Spinal cord (tissue), 10 donors: ENCODE results near the gene CEP295NL. TPM values are rescaled to one million over a fixed set of nuclear protein-coding genes. Genes with fewer than 3 reads are reported as not detected.
"Not testable (repeated sequence)": the region's sequence is repeated elsewhere in the genome, so short reads cannot be mapped to it uniquely, and the experiment has no call there.

ENCODE experiments used
- DNase-seq, 6 donors: peaks; one replicate each; pipeline versions ENCODE4 v3.0.0 to v3.0.0-alpha.2; 2013 to 2015; ENCODE audit warnings: low spot score in 6 of 6, low read depth in 4 of 6
- H3K27ac ChIP-seq: one replicate; pipeline ENCODE4 v1.5.1; 2013; ENCODE audit warnings: low read depth, low read length, control low read depth
- H3K27me3 ChIP-seq: one replicate; pipeline ENCODE4 v1.6.1; 2013; ENCODE audit warnings: low read length; ENCODE audit not compliant: control insufficient read depth, insufficient read depth
- H3K36me3 ChIP-seq: one replicate; pipeline ENCODE4 v1.6.1; 2013; ENCODE audit warnings: low read length; ENCODE audit not compliant: control insufficient read depth, insufficient read depth
- H3K4me1 ChIP-seq: one replicate; pipeline ENCODE4 v1.6.1; 2013; ENCODE audit warnings: low read length; ENCODE audit not compliant: control insufficient read depth, insufficient read depth
- H3K4me3 ChIP-seq: one replicate; pipeline ENCODE4 v1.5.1; 2013; ENCODE audit warnings: low read depth, low read length, control low read depth
- H3K9me3 ChIP-seq: one replicate; pipeline ENCODE4 v1.6.1; 2013; ENCODE audit warnings: low read length; ENCODE audit not compliant: control insufficient read depth, insufficient read depth
- WGBS: methylation state at CpG from one replicate; pipeline ENCODE4 v1.1.5; 2013; ENCODE audit warnings: missing lambda C conversion rate; ENCODE audit not compliant: insufficient coverage; 5-methylcytosine and 5-hydroxymethylcytosine counted together
- polyA plus RNA-seq, 2 donors: library from polyadenylated mRNA; unstranded; fragments of 120-200 nt; gene quantifications; one replicate each; pipeline ENCODE4 v1.2.1, GENCODE V29; 2013; ENCODE audit not compliant: insufficient read length in 2 of 2
- total RNA-seq, 2 donors: library from RNA; depleted of rRNA in 1 of 2; stranded (reverse); fragments of 120-200 nt in 1 of 2; fragments of >200 nt in 1 of 2; gene quantifications; one replicate each; pipeline versions ENCODE4 v1.2.3 to v1.2.4, GENCODE V29; 2013 to 2014
- donor health status: healthy.

Gene CEP295NL
- total and polyA plus RNA-seq, 4 donors: 0.27 to 3.3 (median 3.1) TPM

GRCh38 chr17:78884148-78884825 lies 18.7 kb downstream of the CEP295NL start:
- WGBS: 19% methylated on average over 19 of the region's 20 CpGs
- H3K4me1 ChIP-seq: peaks cover 80% of the 10 kb centered on the region
- peak overlapping the region; percentile 99 for H3K27ac ChIP-seq
- peak in 2 of 6 donors; percentile 56 to 57 for DNase-seq
- H3K4me3 ChIP-seq: peak overlapping the region; percentile 24
- H3K36me3 ChIP-seq: peaks cover 44% of the 10 kb centered on the region
- no peaks in the 10 kb centered on the region for H3K9me3 ChIP-seq
- no peaks in the 10 kb centered on the region for H3K27me3 ChIP-seq

GRCh38 chr17:78883533-78884131 lies 19.4 kb downstream of the CEP295NL start:
- Histone ChIP-seq H3K4me3 (peak overlapping the region; percentile 24), H3K36me3 (peaks cover 44% of the 10 kb centered on the region), H3K27me3 (no peaks in the 10 kb centered on the region), H3K27ac (peak overlapping the region; percentile 99), H3K9me3 (no peaks in the 10 kb centered on the region), H3K4me1 (peaks cover 81% of the 10 kb centered on the region)
- DNase-seq: peak in 5 of 6 donors; percentile 70 to 94 (median 77)
- 4% methylated on average over 21 of the region's 24 CpGs for WGBS

GRCh38 chr17:78883089-78883532 lies 19.9 kb downstream of the CEP295NL start:
- peaks cover 84% of the 10 kb centered on the region for H3K4me1 ChIP-seq
- DNase-seq: peak in 1 of 6 donors; percentile 54
- no peaks in the 10 kb centered on the region for H3K27me3 ChIP-seq
- H3K9me3 ChIP-seq: no peaks in the 10 kb centered on the region
- H3K36me3 ChIP-seq: peaks cover 45% of the 10 kb centered on the region
- H3K4me3 ChIP-seq: no peak overlapping the region
- WGBS: 55% methylated on average over 10 of the region's 10 CpGs
- peak overlapping the region; percentile 99 for H3K27ac ChIP-seq

GRCh38 chr17:78882540-78883088 lies 20.4 kb downstream of the CEP295NL start:
- no peaks in the 10 kb centered on the region for H3K27me3 ChIP-seq
- H3K9me3 ChIP-seq: no peaks in the 10 kb centered on the region
- H3K4me3 ChIP-seq: no peak overlapping the region
- H3K27ac ChIP-seq: peak overlapping the region; percentile 99
- WGBS: 55% methylated on average over 8 of the region's 14 CpGs
- H3K36me3 ChIP-seq: peaks cover 48% of the 10 kb centered on the region
- peaks cover 84% of the 10 kb centered on the region for H3K4me1 ChIP-seq
- DNase-seq: no peak

- Histone ChIP-seq H3K36me3 (peaks cover 29% of the 10 kb centered on the region), H3K27ac (peak overlapping the region; percentile 93), H3K4me1 (peaks cover 73% of the 10 kb centered on the region), H3K9me3 (no peaks in the 10 kb centered on the region), H3K4me3 (no peak overlapping the region), H3K27me3 (no peaks in the 10 kb centered on the region)
- peak in 2 of 6 donors; percentile 25 to 74 for DNase-seq
- WGBS: 59% methylated on average over 25 of the region's 28 CpGs
Measured at GRCh38 chr17:78879635-78880186, 23.3 kb downstream of the CEP295NL start.

GRCh38 chr17:78878871-78879527 lies 24.0 kb downstream of the CEP295NL start:
- no peaks in the 10 kb centered on the region for H3K9me3 ChIP-seq
- H3K4me3 ChIP-seq: no peak overlapping the region
- DNase-seq: no peak

GRCh38 chr17:78878261-78878660 lies 24.7 kb downstream of the CEP295NL start:
- Histone ChIP-seq H3K27me3 (no peaks in the 10 kb centered on the region), H3K9me3 (no peaks in the 10 kb centered on the region), H3K4me3 (no peak overlapping the region), H3K27ac (peak overlapping the region; percentile 2), H3K36me3 (peaks cover 32% of the 10 kb centered on the region), H3K4me1 (peaks cover 72% of the 10 kb centered on the region)
- WGBS: 85% methylated on average over 15 of the region's 15 CpGs
- DNase-seq: no peak

More at GRCh38 chr17:78878871-78879527, 24.0 kb downstream of the CEP295NL start:
- 79% methylated on average over 12 of the region's 14 CpGs for WGBS
- H3K36me3 ChIP-seq: peaks cover 25% of the 10 kb centered on the region
- peak overlapping the region; percentile 93 for H3K27ac ChIP-seq
- H3K4me1 ChIP-seq: peaks cover 72% of the 10 kb centered on the region
- no peaks in the 10 kb centered on the region for H3K27me3 ChIP-seq

GRCh38 chr17:78876954-78877517 lies 26.0 kb downstream of the CEP295NL start:
- Histone ChIP-seq H3K36me3 (peaks cover 33% of the 10 kb centered on the region), H3K4me1 (peaks cover 61% of the 10 kb centered on the region)
- DNase-seq, H3K4me3 ChIP-seq, H3K9me3 ChIP-seq, H3K27me3 ChIP-seq, H3K27ac ChIP-seq: not testable (repeated sequence)
- 87% methylated on average over 5 of the region's 8 CpGs for WGBS

- Histone ChIP-seq H3K4me3 (no peak overlapping the region), H3K36me3 (peaks cover 38% of the 10 kb centered on the region), H3K9me3 (no peaks in the 10 kb centered on the region), H3K4me1 (peaks cover 57% of the 10 kb centered on the region), H3K27me3 (no peaks in the 10 kb centered on the region), H3K27ac (no peak overlapping the region)
- 82% methylated on average over 7 of the region's 7 CpGs for WGBS
- DNase-seq: no peak
Measured at GRCh38 chr17:78876094-78876597, 26.9 kb downstream of the CEP295NL start.
